Spleen (tissue), 7 donors: ENCODE data around the gene TOR3A.

ENCODE experiments used
- CTCF ChIP-seq, 11 experiments: fragments of 200-600 bp in 7 of 11; fragments of 450-650 bp in 4 of 11; sonication (generic) in 4 of 11; IDR thresholded peaks in 8 of 11; conservative IDR thresholded peaks in 3 of 11; 1 replicate in 7 of 11; 2 replicates in 4 of 11; pipeline versions ENCODE4 v1.4.0 to v1.8.0; 2016 to 2021; ENCODE audit warnings: antibody characterized with exemption in 11 of 11, inconsistent platforms in 4 of 11, mild to moderate bottlenecking in 1 of 11
- POLR2A ChIP-seq, 3 donors: fragments of 450-650 bp; IDR thresholded peaks; one replicate each; pipeline ENCODE4 v1.5.1; 2017; ENCODE audit warnings: antibody characterized with exemption in 3 of 3, mild to moderate bottlenecking in 1 of 3
- donor health status: DM: no; HTN: no; CAD: no; lungs with moderate emphysema.
- donor health status: DM: no; HTN: no; CAD: no.
- donor health status: DM: no; HTN: no; CAD: no.

GRCh38 chr1:179047636-179047997 lies 34.3 kb upstream of the TOR3A start:
- TF ChIP-seq CTCF (IDR thresholded peaks at IDR 0.05 in 8 of 11, conservative IDR thresholded peaks at IDR 0.05 in 3 of 11) (no peak), POLR2A (IDR thresholded peaks at IDR 0.05) (no peak)
